ENCODE results near the gene MAGI1. TPM values are rescaled to one million over a fixed set of nuclear protein-coding genes. Genes with fewer than 3 reads are reported as not detected.

MAGI1 gene
- total RNA-seq, 2 donors from 2014 or later = 37.5 to 51.6 TPM

DNA sequence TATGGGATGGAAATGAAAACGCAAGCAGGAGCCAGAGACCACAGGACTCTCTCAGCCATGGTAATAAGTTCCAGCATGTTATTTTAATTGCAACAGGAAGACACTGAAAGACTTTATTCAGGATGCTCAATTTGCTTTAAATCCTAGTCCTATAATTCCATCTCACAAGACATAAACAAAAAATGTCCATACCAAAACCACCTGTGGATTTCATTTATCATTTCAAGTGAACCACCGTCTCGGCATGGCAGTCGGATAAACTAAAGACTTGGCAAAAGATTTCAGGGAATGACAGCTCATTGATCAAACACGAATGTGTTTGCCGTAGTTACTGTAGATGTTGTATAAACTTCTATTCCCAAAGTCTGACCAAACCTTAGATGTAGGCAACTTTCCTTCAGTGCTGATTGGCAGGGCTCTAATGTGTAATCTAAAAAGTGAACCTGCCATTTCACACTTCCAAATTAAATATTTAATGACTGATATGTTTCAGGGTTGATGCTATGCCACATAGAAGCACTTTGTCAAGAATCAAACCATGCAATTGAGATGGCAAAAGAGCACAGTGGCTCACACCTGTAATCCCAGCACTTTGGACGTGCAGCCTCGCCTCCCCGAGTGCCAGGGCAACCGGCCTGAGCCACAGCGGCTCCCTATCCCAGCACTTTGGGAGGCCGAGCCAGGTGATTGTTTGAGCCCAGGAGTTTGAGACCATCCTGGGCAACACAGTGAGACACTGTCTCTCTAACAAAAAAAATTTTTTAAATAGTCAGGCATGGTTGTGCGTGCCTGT is 331.7 kb downstream of the MAGI1 start:
- Histone ChIP-seq H3K4me1 (replicated peaks) (no peaks in the 10 kb centered on the region), H3K9me3 (no peaks in the 10 kb centered on the region), H3K4me3 (no peak overlapping the region), H3K27ac (no peak overlapping the region), H3K36me3 (no peaks in the 10 kb centered on the region), H3K27me3 (replicated peaks; ENCODE audit: insufficient read depth) (no peaks in the 10 kb centered on the region)
- WGBS = 80% methylated on average over 13 of the region's 13 CpGs
- no peak for TF ChIP-seq POLR2A (IDR thresholded peaks at IDR 0.05)
- TF ChIP-seq POLR2AphosphoS5 (IDR thresholded peaks at IDR 0.05) = no peak
- TF ChIP-seq CTCF (IDR thresholded peaks at IDR 0.05) = no peak
- no peak for DNase-seq (ENCODE audit: low spot score)
- intact Hi-C loops (cut with DNase I) = no loop called here

DNA sequence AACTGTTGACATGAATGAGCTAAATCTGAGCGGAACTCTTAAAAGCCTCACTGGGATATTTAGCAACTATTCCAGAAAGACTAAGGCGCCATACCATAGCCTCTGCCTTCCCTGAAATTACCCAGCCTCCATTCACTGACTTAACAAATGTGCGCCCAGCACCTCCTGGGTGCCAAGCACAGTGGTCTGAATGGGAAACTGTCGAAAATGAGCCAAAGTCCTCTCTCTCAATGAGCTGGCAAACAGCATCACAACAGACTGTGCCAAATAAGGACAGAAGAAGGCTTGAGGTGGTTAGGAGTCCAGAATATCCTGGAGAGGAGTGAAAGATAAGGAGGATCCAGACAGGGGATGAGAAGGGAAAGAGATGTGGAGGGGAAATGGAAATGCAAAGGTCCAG is 332.4 kb downstream of the MAGI1 start:
- WGBS = 89% methylated on average over 4 of the region's 4 CpGs
- Histone ChIP-seq H3K27ac (no peak overlapping the region), H3K4me1 (replicated peaks) (no peaks in the 10 kb centered on the region), H3K9me3 (no peaks in the 10 kb centered on the region), H3K36me3 (no peaks in the 10 kb centered on the region), H3K4me3 (no peak overlapping the region), H3K27me3 (replicated peaks; ENCODE audit: insufficient read depth) (no peaks in the 10 kb centered on the region)
- intact Hi-C loops (cut with DNase I) = no loop called here
- DNase-seq (ENCODE audit: low spot score) = no peak
- TF ChIP-seq CTCF (IDR thresholded peaks at IDR 0.05) = no peak
- no peak for TF ChIP-seq POLR2A (IDR thresholded peaks at IDR 0.05)
- no peak for TF ChIP-seq POLR2AphosphoS5 (IDR thresholded peaks at IDR 0.05)

- Histone ChIP-seq H3K27ac (no peak overlapping the region), H3K4me3 (no peak overlapping the region), H3K4me1 (replicated peaks) (no peaks in the 10 kb centered on the region), H3K9me3 (no peaks in the 10 kb centered on the region), H3K36me3 (no peaks in the 10 kb centered on the region), H3K27me3 (replicated peaks; ENCODE audit: insufficient read depth) (no peaks in the 10 kb centered on the region)
- no peak for DNase-seq (ENCODE audit: low spot score)
- 77% methylated on average over 2 of the region's 2 CpGs for WGBS
- intact Hi-C loops (cut with DNase I) = no loop called here
- TF ChIP-seq POLR2AphosphoS5 (IDR thresholded peaks at IDR 0.05) = no peak
- no peak for TF ChIP-seq POLR2A (IDR thresholded peaks at IDR 0.05)
- TF ChIP-seq CTCF (IDR thresholded peaks at IDR 0.05) = no peak
These were observed 334.9 kb downstream of the MAGI1 start for GRCh38 chr3:65703820-65704219.

DNA sequence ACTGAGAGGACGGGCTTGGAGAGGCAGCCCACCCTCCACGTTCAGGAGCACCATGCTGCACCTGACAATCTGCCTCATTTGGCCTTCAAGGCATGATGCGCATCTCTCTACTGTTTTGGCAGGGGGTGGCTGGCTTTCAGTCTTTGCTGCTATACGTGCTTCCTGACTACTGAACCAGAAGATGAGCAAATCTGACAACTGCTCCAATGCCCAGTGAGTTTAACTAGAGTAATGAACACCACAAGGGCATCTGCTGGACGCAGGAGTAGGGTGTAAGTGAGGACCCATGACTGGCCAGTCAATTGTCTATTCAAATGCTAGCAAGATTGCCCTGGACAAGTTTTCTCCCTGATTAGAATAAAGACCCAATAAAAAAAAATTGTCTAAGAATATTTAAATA is 335.7 kb downstream of the MAGI1 start:
- Histone ChIP-seq H3K4me1 (replicated peaks) (no peaks in the 10 kb centered on the region), H3K36me3 (no peaks in the 10 kb centered on the region), H3K4me3 (no peak overlapping the region), H3K9me3 (no peaks in the 10 kb centered on the region), H3K27ac (no peak overlapping the region), H3K27me3 (replicated peaks; ENCODE audit: insufficient read depth) (no peaks in the 10 kb centered on the region)
- DNase-seq (ENCODE audit: low spot score) = no peak
- TF ChIP-seq POLR2A (IDR thresholded peaks at IDR 0.05) = no peak
- TF ChIP-seq POLR2AphosphoS5 (IDR thresholded peaks at IDR 0.05) = no peak
- TF ChIP-seq CTCF (IDR thresholded peaks at IDR 0.05) = no peak
- intact Hi-C loops (cut with DNase I) = no loop called here
- WGBS = 94% methylated on average over 5 of the region's 5 CpGs

GRCh38 chr3:65702202-65702601 is 336.5 kb downstream of the MAGI1 start:
- TF ChIP-seq CTCF (IDR thresholded peaks at IDR 0.05) (no peak), POLR2AphosphoS5 (IDR thresholded peaks at IDR 0.05) (no peak), POLR2A (IDR thresholded peaks at IDR 0.05) (no peak)
- no peaks in the 10 kb centered on the region for H3K27me3 ChIP-seq (replicated peaks; ENCODE audit: insufficient read depth)
- intact Hi-C loops (cut with DNase I) = no loop called here
- DNase-seq (ENCODE audit: low spot score) = no peak
- H3K36me3 ChIP-seq = no peaks in the 10 kb centered on the region
- WGBS = 96% methylated on average over 2 of the region's 2 CpGs
- no peaks in the 10 kb centered on the region for H3K9me3 ChIP-seq
- H3K4me1 ChIP-seq (replicated peaks) = no peaks in the 10 kb centered on the region
- H3K27ac ChIP-seq = no peak overlapping the region
- no peak overlapping the region for H3K4me3 ChIP-seq

All from prostate gland (tissue), 2 donors.